HEK293 (cell line): Measurements from ENCODE around the gene IL12A.

Experiments used
- FEZF1 ChIP-seq: fragments of 450-650 bp; formaldehyde crosslinking; IDR thresholded peaks from 2 replicates; pipeline ENCODE4 v1.5.1; 2016; ENCODE audit warnings: missing biosample characterization, missing genetic modification characterization
- GLI2 ChIP-seq: fragments of 450-650 bp; formaldehyde crosslinking; IDR thresholded peaks from 2 replicates; pipeline ENCODE4; 2017; ENCODE audit warnings: missing biosample characterization, missing genetic modification characterization, low read depth, borderline replicate concordance
- ZNF10 ChIP-seq: fragments of 450-650 bp; formaldehyde crosslinking; IDR thresholded peaks from 2 replicates; pipeline ENCODE4 v1.5.1; 2017; ENCODE audit warnings: missing biosample characterization, missing genetic modification characterization
- ZNF132 ChIP-seq: fragments of 450-650 bp; formaldehyde crosslinking; IDR thresholded peaks from 2 replicates; pipeline ENCODE4 v1.5.1; 2017; ENCODE audit warnings: missing biosample characterization, missing genetic modification characterization, borderline replicate concordance
- ZNF292 ChIP-seq: fragments of 450-650 bp; formaldehyde crosslinking; IDR thresholded peaks from 2 replicates; pipeline ENCODE4 v1.5.1; 2016; ENCODE audit warnings: low read depth, missing biosample characterization, missing genetic modification characterization, borderline replicate concordance
- ZNF561 ChIP-seq: fragments of 450-650 bp; IDR thresholded peaks from 2 replicates; pipeline ENCODE4 v1.5.1; 2018; ENCODE audit warnings: missing biosample characterization, missing genetic modification characterization, borderline replicate concordance
- TF ChIP-seq, protein P1 (sequence below): fragments of 450-650 bp; formaldehyde crosslinking; IDR thresholded peaks from 2 replicates; pipeline ENCODE4 v1.5.1; 2016; ENCODE audit warnings: missing biosample characterization, missing genetic modification characterization
- TF ChIP-seq, protein P2 (sequence below): fragments of 450-650 bp; formaldehyde crosslinking; IDR thresholded peaks from 2 replicates; pipeline ENCODE4 v1.5.1; 2016; ENCODE audit warnings: missing biosample characterization, missing genetic modification characterization
- TF ChIP-seq, protein P3 (sequence below): sonication (generic); formaldehyde crosslinking; IDR thresholded peaks from 2 replicates; pipeline ENCODE4 v1.8.1; 2022; ENCODE audit warnings: mild to moderate bottlenecking, moderate library complexity, missing genetic modification reagents

DNA sequence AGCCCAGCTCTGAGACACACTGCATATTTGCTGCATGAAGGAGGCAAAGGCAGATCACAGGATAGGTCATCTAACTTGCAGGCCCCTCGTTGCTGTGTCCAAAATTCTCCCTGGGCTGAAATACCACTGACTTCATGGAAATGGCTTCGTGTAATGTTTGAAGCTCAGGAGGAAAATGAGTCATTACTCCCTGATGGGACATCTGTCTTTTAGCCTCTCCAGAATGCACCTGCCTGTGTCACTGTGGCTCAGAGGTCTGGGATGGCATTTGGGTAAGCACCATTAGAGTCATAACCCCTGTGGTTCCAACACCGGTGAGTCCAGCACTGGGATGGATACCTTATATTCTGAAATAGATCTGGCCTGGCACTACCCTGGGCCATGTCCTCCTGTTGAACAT, 51.5 kb downstream of the IL12A start:
- TF ChIP-seq, protein P1, sequence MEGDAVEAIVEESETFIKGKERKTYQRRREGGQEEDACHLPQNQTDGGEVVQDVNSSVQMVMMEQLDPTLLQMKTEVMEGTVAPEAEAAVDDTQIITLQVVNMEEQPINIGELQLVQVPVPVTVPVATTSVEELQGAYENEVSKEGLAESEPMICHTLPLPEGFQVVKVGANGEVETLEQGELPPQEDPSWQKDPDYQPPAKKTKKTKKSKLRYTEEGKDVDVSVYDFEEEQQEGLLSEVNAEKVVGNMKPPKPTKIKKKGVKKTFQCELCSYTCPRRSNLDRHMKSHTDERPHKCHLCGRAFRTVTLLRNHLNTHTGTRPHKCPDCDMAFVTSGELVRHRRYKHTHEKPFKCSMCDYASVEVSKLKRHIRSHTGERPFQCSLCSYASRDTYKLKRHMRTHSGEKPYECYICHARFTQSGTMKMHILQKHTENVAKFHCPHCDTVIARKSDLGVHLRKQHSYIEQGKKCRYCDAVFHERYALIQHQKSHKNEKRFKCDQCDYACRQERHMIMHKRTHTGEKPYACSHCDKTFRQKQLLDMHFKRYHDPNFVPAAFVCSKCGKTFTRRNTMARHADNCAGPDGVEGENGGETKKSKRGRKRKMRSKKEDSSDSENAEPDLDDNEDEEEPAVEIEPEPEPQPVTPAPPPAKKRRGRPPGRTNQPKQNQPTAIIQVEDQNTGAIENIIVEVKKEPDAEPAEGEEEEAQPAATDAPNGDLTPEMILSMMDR (tag by site-specific recombination), result no peak
- TF ChIP-seq, protein P2, sequence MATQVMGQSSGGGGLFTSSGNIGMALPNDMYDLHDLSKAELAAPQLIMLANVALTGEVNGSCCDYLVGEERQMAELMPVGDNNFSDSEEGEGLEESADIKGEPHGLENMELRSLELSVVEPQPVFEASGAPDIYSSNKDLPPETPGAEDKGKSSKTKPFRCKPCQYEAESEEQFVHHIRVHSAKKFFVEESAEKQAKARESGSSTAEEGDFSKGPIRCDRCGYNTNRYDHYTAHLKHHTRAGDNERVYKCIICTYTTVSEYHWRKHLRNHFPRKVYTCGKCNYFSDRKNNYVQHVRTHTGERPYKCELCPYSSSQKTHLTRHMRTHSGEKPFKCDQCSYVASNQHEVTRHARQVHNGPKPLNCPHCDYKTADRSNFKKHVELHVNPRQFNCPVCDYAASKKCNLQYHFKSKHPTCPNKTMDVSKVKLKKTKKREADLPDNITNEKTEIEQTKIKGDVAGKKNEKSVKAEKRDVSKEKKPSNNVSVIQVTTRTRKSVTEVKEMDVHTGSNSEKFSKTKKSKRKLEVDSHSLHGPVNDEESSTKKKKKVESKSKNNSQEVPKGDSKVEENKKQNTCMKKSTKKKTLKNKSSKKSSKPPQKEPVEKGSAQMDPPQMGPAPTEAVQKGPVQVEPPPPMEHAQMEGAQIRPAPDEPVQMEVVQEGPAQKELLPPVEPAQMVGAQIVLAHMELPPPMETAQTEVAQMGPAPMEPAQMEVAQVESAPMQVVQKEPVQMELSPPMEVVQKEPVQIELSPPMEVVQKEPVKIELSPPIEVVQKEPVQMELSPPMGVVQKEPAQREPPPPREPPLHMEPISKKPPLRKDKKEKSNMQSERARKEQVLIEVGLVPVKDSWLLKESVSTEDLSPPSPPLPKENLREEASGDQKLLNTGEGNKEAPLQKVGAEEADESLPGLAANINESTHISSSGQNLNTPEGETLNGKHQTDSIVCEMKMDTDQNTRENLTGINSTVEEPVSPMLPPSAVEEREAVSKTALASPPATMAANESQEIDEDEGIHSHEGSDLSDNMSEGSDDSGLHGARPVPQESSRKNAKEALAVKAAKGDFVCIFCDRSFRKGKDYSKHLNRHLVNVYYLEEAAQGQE (tag by site-specific recombination), result no peak
- TF ChIP-seq ZNF292 (tag by site-specific recombination), result no peak
- no peak for TF ChIP-seq ZNF561 (tag by site-specific recombination)
- no peak for TF ChIP-seq GLI2
- no peak for TF ChIP-seq FEZF1 (tag by site-specific recombination)
- TF ChIP-seq ZNF10 (tag by site-specific recombination), result no peak
- TF ChIP-seq, protein P3, sequence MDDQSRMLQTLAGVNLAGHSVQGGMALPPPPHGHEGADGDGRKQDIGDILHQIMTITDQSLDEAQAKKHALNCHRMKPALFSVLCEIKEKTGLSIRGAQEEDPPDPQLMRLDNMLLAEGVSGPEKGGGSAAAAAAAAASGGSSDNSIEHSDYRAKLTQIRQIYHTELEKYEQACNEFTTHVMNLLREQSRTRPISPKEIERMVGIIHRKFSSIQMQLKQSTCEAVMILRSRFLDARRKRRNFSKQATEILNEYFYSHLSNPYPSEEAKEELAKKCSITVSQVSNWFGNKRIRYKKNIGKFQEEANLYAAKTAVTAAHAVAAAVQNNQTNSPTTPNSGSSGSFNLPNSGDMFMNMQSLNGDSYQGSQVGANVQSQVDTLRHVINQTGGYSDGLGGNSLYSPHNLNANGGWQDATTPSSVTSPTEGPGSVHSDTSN (CRISPR knock-in tag), result no peak
- no peak for TF ChIP-seq ZNF132
